Memory B cell (primary cell): Measurements from ENCODE around the gene CDS2.
A peak's percentile ranks its signal among the peaks of the same experiment; 100 is the strongest.

ENCODE experiments used
- ATAC-seq: fragments of 150-1000 bp; cut with Tn5 transposase; 2 replicates; pipeline ENCODE4 v1.10.0; 2021; ENCODE audit warnings: low read depth, mild to moderate bottlenecking, moderate library complexity
- DNase-seq, 2 donors: peaks; one replicate each; pipeline ENCODE4 v3.0.0; 2022; ENCODE audit warnings: low spot score in 2 of 2
- H3K27ac Mint-ChIP-seq: one replicate; pipeline ENCODE4 v1.8.0; 2022; ENCODE audit warnings: mild to moderate bottlenecking, moderate library complexity, mixed read lengths
- H3K27me3 Mint-ChIP-seq: one replicate; pipeline ENCODE4 v1.8.0; 2022; ENCODE audit warnings: mixed read lengths
- H3K36me3 Mint-ChIP-seq: one replicate; pipeline ENCODE4 v1.8.0; 2022; ENCODE audit warnings: mild to moderate bottlenecking, mixed read lengths
- H3K4me1 Mint-ChIP-seq: one replicate; pipeline ENCODE4 v1.8.0; 2022; ENCODE audit warnings: mixed read lengths
- H3K4me3 Mint-ChIP-seq: one replicate; pipeline ENCODE4 v1.8.0; 2022; ENCODE audit warnings: mild to moderate bottlenecking, moderate library complexity, mixed read lengths
- H3K9me3 Mint-ChIP-seq: one replicate; pipeline ENCODE4 v1.8.0; 2022; ENCODE audit warnings: mixed read lengths

Gene CDS2

GRCh38 chr20:5150226-5151076 lies 23.6 kb downstream of the CDS2 start:
- Mint-ChIP-seq H3K36me3 (peaks cover 22% of the 10 kb centered on the region), H3K4me3 (no peak overlapping the region), H3K4me1 (peaks cover 37% of the 10 kb centered on the region), H3K9me3 (no peaks in the 10 kb centered on the region), H3K27me3 (no peaks in the 10 kb centered on the region), H3K27ac (no peak overlapping the region)
- DNase-seq (no peak), ATAC-seq (no peak)

- H3K4me1 Mint-ChIP-seq, result peaks cover 33% of the 10 kb centered on the region
- no peak overlapping the region for H3K4me3 Mint-ChIP-seq
- DNase-seq (no peak), ATAC-seq (no peak)
- no peak overlapping the region for H3K27ac Mint-ChIP-seq
- H3K36me3 Mint-ChIP-seq, result peaks cover 16% of the 10 kb centered on the region
- H3K9me3 Mint-ChIP-seq, result peaks cover 1% of the 10 kb centered on the region
- H3K27me3 Mint-ChIP-seq, result no peaks in the 10 kb centered on the region
Observed at GRCh38 chr20:5153152-5153467, 26.3 kb downstream of the CDS2 start.

GRCh38 chr20:5153612-5154542 lies 27.1 kb downstream of the CDS2 start:
- ATAC-seq (no peak), DNase-seq (no peak)
- no peaks in the 10 kb centered on the region for H3K27me3 Mint-ChIP-seq
- H3K4me3 Mint-ChIP-seq, result no peak overlapping the region
- H3K9me3 Mint-ChIP-seq, result peaks cover 1% of the 10 kb centered on the region
- peak overlapping the region; percentile 10 for H3K27ac Mint-ChIP-seq
- peaks cover 16% of the 10 kb centered on the region for H3K36me3 Mint-ChIP-seq
- peaks cover 31% of the 10 kb centered on the region for H3K4me1 Mint-ChIP-seq

GRCh38 chr20:5154543-5154925 lies 27.7 kb downstream of the CDS2 start:
- H3K27me3 Mint-ChIP-seq, result no peaks in the 10 kb centered on the region
- peaks cover 16% of the 10 kb centered on the region for H3K36me3 Mint-ChIP-seq
- ATAC-seq (no peak), DNase-seq (no peak)
- peaks cover 1% of the 10 kb centered on the region for H3K9me3 Mint-ChIP-seq
- H3K4me3 Mint-ChIP-seq, result no peak overlapping the region
- peaks cover 30% of the 10 kb centered on the region for H3K4me1 Mint-ChIP-seq
- no peak overlapping the region for H3K27ac Mint-ChIP-seq

- no peak overlapping the region for H3K27ac Mint-ChIP-seq
- DNase-seq (no peak), ATAC-seq (no peak)
- H3K36me3 Mint-ChIP-seq, result peaks cover 16% of the 10 kb centered on the region
- H3K9me3 Mint-ChIP-seq, result peaks cover 1% of the 10 kb centered on the region
- no peak overlapping the region for H3K4me3 Mint-ChIP-seq
- H3K4me1 Mint-ChIP-seq, result peaks cover 30% of the 10 kb centered on the region
- H3K27me3 Mint-ChIP-seq, result no peaks in the 10 kb centered on the region
Observed at GRCh38 chr20:5155404-5155803, 28.6 kb downstream of the CDS2 start.

- Mint-ChIP-seq H3K9me3 (peaks cover 1% of the 10 kb centered on the region), H3K4me1 (peaks cover 35% of the 10 kb centered on the region), H3K4me3 (no peak overlapping the region), H3K36me3 (peaks cover 22% of the 10 kb centered on the region), H3K27me3 (no peaks in the 10 kb centered on the region), H3K27ac (no peak overlapping the region)
- ATAC-seq (no peak), DNase-seq (no peak)
Observed at GRCh38 chr20:5156675-5157448, 30.1 kb downstream of the CDS2 start.

GRCh38 chr20:5159928-5160327 lies 33.1 kb downstream of the CDS2 start:
- peaks cover 12% of the 10 kb centered on the region for H3K36me3 Mint-ChIP-seq
- no peaks in the 10 kb centered on the region for H3K27me3 Mint-ChIP-seq
- H3K4me1 Mint-ChIP-seq, result peaks cover 40% of the 10 kb centered on the region
- H3K9me3 Mint-ChIP-seq, result peaks cover 1% of the 10 kb centered on the region
- ATAC-seq (no peak), DNase-seq (no peak)
- no peak overlapping the region for H3K27ac Mint-ChIP-seq
- H3K4me3 Mint-ChIP-seq, result no peak overlapping the region

- no peak for DNase-seq
- Mint-ChIP-seq H3K27me3 (no peaks in the 10 kb centered on the region), H3K4me3 (no peak overlapping the region), H3K27ac (no peak overlapping the region), H3K4me1 (peaks cover 39% of the 10 kb centered on the region), H3K9me3 (peaks cover 1% of the 10 kb centered on the region), H3K36me3 (peaks cover 12% of the 10 kb centered on the region)
- ATAC-seq, result no peak
Observed at GRCh38 chr20:5160882-5161281, 34.1 kb downstream of the CDS2 start.

GRCh38 chr20:5161536-5162164 lies 34.8 kb downstream of the CDS2 start:
- H3K27me3 Mint-ChIP-seq, result no peaks in the 10 kb centered on the region
- H3K36me3 Mint-ChIP-seq, result peaks cover 8% of the 10 kb centered on the region
- no peak overlapping the region for H3K27ac Mint-ChIP-seq
- H3K4me3 Mint-ChIP-seq, result no peak overlapping the region
- H3K4me1 Mint-ChIP-seq, result peaks cover 42% of the 10 kb centered on the region
- DNase-seq (no peak), ATAC-seq (no peak)
- H3K9me3 Mint-ChIP-seq, result peaks cover 1% of the 10 kb centered on the region

- Mint-ChIP-seq H3K36me3 (peaks cover 6% of the 10 kb centered on the region), H3K4me3 (no peak overlapping the region), H3K9me3 (no peaks in the 10 kb centered on the region), H3K27me3 (no peaks in the 10 kb centered on the region), H3K27ac (no peak overlapping the region), H3K4me1 (peaks cover 55% of the 10 kb centered on the region)
- no peak for DNase-seq
- no peak for ATAC-seq
Observed at GRCh38 chr20:5164645-5165625, 38.1 kb downstream of the CDS2 start.

GRCh38 chr20:5168651-5169396 lies 42.0 kb downstream of the CDS2 start:
- Mint-ChIP-seq H3K4me3 (peak overlapping the region; percentile 69), H3K27ac (peak overlapping the region; percentile 87), H3K9me3 (no peaks in the 10 kb centered on the region), H3K36me3 (peaks cover 4% of the 10 kb centered on the region), H3K27me3 (no peaks in the 10 kb centered on the region), H3K4me1 (peaks cover 64% of the 10 kb centered on the region)
- DNase-seq (peak in 1 of 2 donors; percentile 5), ATAC-seq (peak; percentile 48)

- H3K4me1 Mint-ChIP-seq, result peaks cover 58% of the 10 kb centered on the region
- H3K4me3 Mint-ChIP-seq, result no peak overlapping the region
- no peaks in the 10 kb centered on the region for H3K9me3 Mint-ChIP-seq
- no peaks in the 10 kb centered on the region for H3K27me3 Mint-ChIP-seq
- ATAC-seq (no peak), DNase-seq (no peak)
- peaks cover 4% of the 10 kb centered on the region for H3K36me3 Mint-ChIP-seq
- no peak overlapping the region for H3K27ac Mint-ChIP-seq
Observed at GRCh38 chr20:5170341-5170740, 43.5 kb downstream of the CDS2 start.
